H1 (cell line): ENCODE data around the gene TRABD. TPM values are rescaled to one million over a fixed set of nuclear protein-coding genes. Genes with fewer than 3 reads are reported as not detected.

Experiments used
- CTCF ChIA-PET: fragments of 300-600 bp; sonication (Branson Sonifier 250); formaldehyde crosslinking; loops from one replicate; lab custom pipeline; 2021; ENCODE audit not compliant: partially characterized antibody; lab: Charles Lee
- POLR2A ChIA-PET: fragments of 300-600 bp; sonication (Branson Sonifier 250); formaldehyde crosslinking; loops from one replicate; lab custom pipeline; 2021; ENCODE audit warnings: inconsistent platforms; ENCODE audit not compliant: partially characterized antibody; lab: Charles Lee
- DNase-seq, 2 experiments: peaks; one replicate each; pipeline versions ENCODE4 v3.0.0 to v3.0.0-alpha.2; 2010 to 2022; ENCODE audit warnings: low spot score in 2 of 2, low read depth in 1 of 2, mixed read lengths in 1 of 2
- FAIRE-seq: peaks from 2 replicates; lab custom pipeline; 2011; peaks lifted over from hg19 to GRCh38; lab: Jason Lieb, UNC
- H2AFZ ChIP-seq: 2 replicates; pipeline ENCODE4 v1.8.1; 2012; ENCODE audit warnings: low read length, inconsistent platforms
- H2AK5ac ChIP-seq: 2 replicates; pipeline ENCODE4 v1.6.1; 2013; ENCODE audit warnings: low read depth, low read length
- H2BK120ac ChIP-seq: replicated peaks from 2 replicates; pipeline ENCODE3; 2013; ENCODE audit warnings: low read depth, low read length, inconsistent platforms
- H2BK12ac ChIP-seq: 2 replicates; pipeline ENCODE4 v1.6.1; 2013; ENCODE audit warnings: low read depth, low read length
- H2BK15ac ChIP-seq: 2 replicates; pipeline ENCODE4 v1.6.1; 2013; ENCODE audit warnings: low read length
- H2BK20ac ChIP-seq: 2 replicates; pipeline ENCODE4 v1.6.1; 2013; ENCODE audit warnings: low read length
- H2BK5ac ChIP-seq: 2 replicates; pipeline ENCODE4 v1.6.1; 2013; ENCODE audit warnings: low read depth, low read length
- H3K14ac ChIP-seq: 2 replicates; pipeline ENCODE4 v1.6.1; 2013; ENCODE audit warnings: inconsistent platforms; ENCODE audit not compliant: insufficient read length
- H3K18ac ChIP-seq: 2 replicates; pipeline ENCODE4 v1.6.1; 2013; ENCODE audit warnings: low read length; ENCODE audit errors: extremely low read depth
- H3K23ac ChIP-seq: 2 replicates; pipeline ENCODE4 v1.6.1; 2013; ENCODE audit warnings: inconsistent platforms; ENCODE audit not compliant: insufficient read length
- H3K23me2 ChIP-seq: 2 replicates; pipeline ENCODE4 v1.6.1; 2013; ENCODE audit warnings: low read depth, low read length
- H3K27ac ChIP-seq: 2 replicates; pipeline ENCODE4 v1.6.1; 2011; ENCODE audit warnings: low read depth, low read length, inconsistent platforms
- H3K27me3 ChIP-seq, 4 experiments: replicated peaks in 1 of 4; 1 replicate in 1 of 4; 2 replicates in 3 of 4; pipeline versions ENCODE4 v1.6.1 to v1.8.1; 2011 to 2013; ENCODE audit warnings: low read length in 3 of 4, mild to moderate bottlenecking in 3 of 4, inconsistent platforms in 2 of 4, mixed read lengths in 2 of 4, moderate library complexity in 1 of 4; ENCODE audit not compliant: control insufficient read depth in 3 of 4, insufficient read depth in 3 of 4; ENCODE audit errors: extremely low read depth in 1 of 4
- H3K36me3 ChIP-seq, 4 experiments: 2 replicates each; pipeline versions ENCODE4 v1.6.1 to v1.8.1; 2011 to 2013; ENCODE audit warnings: mild to moderate bottlenecking in 4 of 4, low read length in 3 of 4, moderate library complexity in 2 of 4, control low read depth in 1 of 4, inconsistent platforms in 1 of 4; ENCODE audit not compliant: insufficient read depth in 4 of 4, control insufficient read depth in 2 of 4
- H3K4ac ChIP-seq: replicated peaks from 2 replicates; pipeline ENCODE3; 2013; ENCODE audit warnings: low read length, low read depth, mixed read lengths, inconsistent platforms; ENCODE audit not compliant: insufficient read length
- H3K4me1 ChIP-seq, 4 experiments: replicated peaks in 1 of 4; 1 replicate in 1 of 4; 2 replicates in 3 of 4; pipeline versions ENCODE4 v1.6.1 to v1.8.1; 2011 to 2013; ENCODE audit warnings: low read length in 3 of 4, inconsistent platforms in 2 of 4, mixed read lengths in 1 of 4; ENCODE audit not compliant: insufficient read depth in 4 of 4, control insufficient read depth in 3 of 4
- H3K4me2 ChIP-seq, 2 experiments: 2 replicates each; pipeline versions ENCODE4 v1.6.1 to v1.8.1; 2011 to 2013; ENCODE audit warnings: low read depth in 2 of 2, low read length in 2 of 2, control low read depth in 1 of 2, inconsistent platforms in 1 of 2, mild to moderate bottlenecking in 1 of 2; ENCODE audit not compliant: insufficient read depth in 1 of 2
- H3K4me3 ChIP-seq, 4 experiments: fragments of 200-600, 300-600 bp in 1 of 4; sonication (generic), shearing (Covaris generic), sonication (Bioruptor Twin) in 1 of 4; 2 replicates each; pipeline versions ENCODE4 v1.5.1 to v1.8.1; 2011 to 2016; ENCODE audit warnings: low read length in 4 of 4, low read depth in 3 of 4, control low read depth in 2 of 4, inconsistent platforms in 2 of 4, mild to moderate bottlenecking in 2 of 4, mixed read lengths in 1 of 4, moderate library complexity in 1 of 4; ENCODE audit not compliant: insufficient read depth in 2 of 4; ENCODE audit errors: extremely low read depth in 1 of 4
- H3K56ac ChIP-seq: replicated peaks from 2 replicates; pipeline ENCODE3; 2013; ENCODE audit warnings: low read depth, mild to moderate bottlenecking, mixed read lengths, low read length, inconsistent platforms; ENCODE audit not compliant: insufficient read length
- H3K79me1 ChIP-seq: 2 replicates; pipeline ENCODE4 v1.6.1; 2013; ENCODE audit warnings: low read depth, low read length, control low read depth
- H3K79me2 ChIP-seq, 2 experiments: 2 replicates each; pipeline versions ENCODE4 v1.6.1 to v1.8.1; 2012 to 2013; ENCODE audit warnings: low read length in 2 of 2, mild to moderate bottlenecking in 2 of 2, inconsistent platforms in 1 of 2; ENCODE audit not compliant: insufficient read depth in 2 of 2, control insufficient read depth in 1 of 2
- H3K9ac ChIP-seq, 4 experiments: replicated peaks in 1 of 4; 1 replicate in 1 of 4; 2 replicates in 3 of 4; pipeline versions ENCODE4 v1.6.1 to v1.8.1; 2011 to 2013; ENCODE audit warnings: low read depth in 3 of 4, low read length in 3 of 4, control low read depth in 2 of 4, mild to moderate bottlenecking in 2 of 4, moderate library complexity in 2 of 4, inconsistent platforms in 1 of 4; ENCODE audit errors: extremely low read depth in 1 of 4
- H3K9me3 ChIP-seq, 2 experiments: 2 replicates each; pipeline versions ENCODE4 v1.6.1 to v1.8.1; 2012 to 2013; ENCODE audit warnings: mild to moderate bottlenecking in 2 of 2, moderate library complexity in 2 of 2, control low read depth in 1 of 2, inconsistent platforms in 1 of 2, low read depth in 1 of 2, low read length in 1 of 2, mixed read lengths in 1 of 2; ENCODE audit not compliant: insufficient read depth in 2 of 2
- H4K20me1 ChIP-seq, 2 experiments: replicated peaks in 1 of 2; 2 replicates each; pipeline versions ENCODE3 to v1.8.1; 2011 to 2013; ENCODE audit warnings: inconsistent platforms in 2 of 2, low read length in 2 of 2, mild to moderate bottlenecking in 1 of 2; ENCODE audit not compliant: insufficient read depth in 2 of 2, control insufficient read depth in 1 of 2
- H4K5ac ChIP-seq: 2 replicates; pipeline ENCODE4 v1.6.1; 2013; ENCODE audit warnings: low read length, low read depth, mixed read lengths, inconsistent platforms; ENCODE audit not compliant: insufficient read length
- H4K8ac ChIP-seq: 2 replicates; pipeline ENCODE4 v1.8.0; 2013; ENCODE audit warnings: mild to moderate bottlenecking, moderate library complexity, low read length, inconsistent platforms; ENCODE audit not compliant: insufficient read depth; ENCODE audit errors: extremely low read depth
- H4K91ac ChIP-seq: replicated peaks from 2 replicates; pipeline ENCODE3; 2013; ENCODE audit warnings: low read length, mixed read lengths, inconsistent platforms; ENCODE audit not compliant: insufficient read length
- BACH1 ChIP-seq: IDR thresholded peaks from 2 replicates; pipeline ENCODE4 v1.6.1; 2012; ENCODE audit warnings: low read length, improper control_type of control experiment
- CTBP2 ChIP-seq: IDR thresholded peaks from 2 replicates; pipeline ENCODE4 v1.7.0; 2011; ENCODE audit warnings: borderline replicate concordance, mild to moderate bottlenecking, moderate library complexity, mixed read lengths, low read length; ENCODE audit not compliant: insufficient read depth, insufficient read length
- GABPA ChIP-seq: IDR thresholded peaks from 2 replicates; pipeline ENCODE4 v1.6.1; 2011; ENCODE audit warnings: mild to moderate bottlenecking, low read length, moderate library complexity, borderline replicate concordance; ENCODE audit not compliant: insufficient read depth
- RAD21 ChIP-seq, 2 experiments: IDR thresholded peaks in 1 of 2; conservative IDR thresholded peaks in 1 of 2; 2 replicates each; pipeline ENCODE4 v1.6.1; 2011; ENCODE audit warnings: low read depth in 2 of 2, low read length in 2 of 2, improper control_type of control experiment in 1 of 2, inconsistent platforms in 1 of 2, mild to moderate bottlenecking in 1 of 2, moderate library complexity in 1 of 2
- RBBP5 ChIP-seq: IDR thresholded peaks from 2 replicates; pipeline ENCODE4 v1.7.1; 2012; ENCODE audit warnings: low read depth, mild to moderate bottlenecking, inconsistent platforms, low read length, moderate library complexity, borderline replicate concordance
- WGBS, 2 experiments: shearing (Covaris generic) in 1 of 2; methylation state at CpG; one replicate each; pipeline versions ENCODE4 v1.1.6 to v1.1.7; 2013 to 2015; ENCODE audit warnings: low lambda C conversion rate in 2 of 2, mixed read lengths in 2 of 2, inconsistent platforms in 1 of 2, low coverage in 1 of 2, missing lambda C conversion rate in 1 of 2; ENCODE audit not compliant: insufficient replicate concordance in 2 of 2, insufficient coverage in 1 of 2, insufficient read length in 1 of 2; ENCODE audit errors: extremely low coverage in 1 of 2, missing lambda C conversion rate in 1 of 2; 5-methylcytosine and 5-hydroxymethylcytosine counted together
- polyA plus RNA-seq, 7 experiments: library from polyadenylated mRNA; depleted of rRNA in 3 of 7; stranded (reverse) in 5 of 7; unstranded in 2 of 7; fragments of >200 nt in 5 of 7; fragments of 200-250 nt in 2 of 7; gene quantifications; 1 replicate in 5 of 7; 2 replicates in 1 of 7; 4 replicates in 1 of 7; pipeline versions ENCODE4 v1.2.1 to v1.2.3, GENCODE V29; 2011 to 2013; ENCODE audit warnings: missing spikeins in 2 of 7, mixed read lengths in 2 of 7
- total RNA-seq: library from RNA; stranded (reverse); fragmentation: NEBNext Ultra II Directional; extraction: Animal tissue kit (Norgen Biotek cat#: 25700); gene quantifications from 2 replicates; pipeline ENCODE4 v1.2.1, GENCODE V29; 2021
- TF ChIP-seq, protein P1 (sequence below): IDR thresholded peaks from 2 replicates; pipeline ENCODE4 v1.6.1; 2012; ENCODE audit warnings: inconsistent platforms
- TF ChIP-seq, protein P2 (sequence below): IDR thresholded peaks from 2 replicates; pipeline ENCODE4 v1.6.1; 2012; ENCODE audit warnings: low read length, inconsistent platforms

Gene TRABD
- total and polyA plus RNA-seq, 2 of the 8 experiments (the other 6 are each of a cell fraction or from before 2014, with no cell fraction given) = 44.2 to 57.5 TPM

DNA sequence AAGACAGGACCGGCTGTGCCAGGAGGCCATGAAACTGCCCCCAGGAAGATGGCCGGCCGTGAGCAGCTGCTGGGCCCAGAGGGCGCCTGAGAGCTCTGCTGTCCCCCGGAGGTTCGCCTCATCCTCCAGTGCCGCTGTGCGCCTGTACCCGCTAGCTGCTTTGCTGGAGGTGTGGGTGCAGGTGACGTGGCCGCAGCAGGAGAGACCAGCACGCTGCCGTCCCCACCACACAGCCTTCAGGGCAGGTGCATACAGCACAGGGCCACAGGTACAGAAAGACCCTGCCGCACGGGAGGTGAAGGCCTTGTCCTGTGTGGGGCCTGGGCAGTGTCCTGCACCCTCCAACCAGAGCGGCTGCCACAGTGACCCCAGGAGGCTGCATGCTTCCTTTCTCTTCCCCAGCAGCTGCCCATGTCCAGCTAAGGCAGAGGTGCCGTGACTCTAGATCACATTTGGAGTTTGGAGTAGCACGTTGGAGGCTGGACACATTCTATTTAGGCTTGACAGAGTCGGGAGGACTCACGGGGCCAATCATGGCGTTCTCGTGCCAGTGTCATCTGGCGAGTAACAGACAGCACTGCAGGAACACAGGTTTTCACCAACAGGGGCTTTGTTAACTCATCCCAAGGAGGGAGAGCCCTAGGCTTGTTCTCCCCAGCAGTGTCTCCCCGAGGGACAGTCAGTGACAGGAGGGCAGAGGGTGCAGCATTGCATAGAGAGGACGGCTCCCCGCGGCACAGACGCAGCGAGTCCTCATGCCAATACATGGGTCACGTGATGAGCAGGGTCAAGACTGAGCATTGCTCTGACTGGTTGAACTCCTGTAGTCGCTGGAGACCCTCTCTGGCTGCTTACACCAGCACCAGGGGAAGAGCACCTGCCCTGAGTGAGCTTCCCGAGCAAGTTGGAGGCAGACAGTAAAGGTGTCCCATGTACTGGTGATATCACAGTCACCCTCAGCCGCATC is 33.9 kb upstream of the TRABD start:
- ChIA-PET CTCF (interaction anchor here (0.5 to 9.4 kb wide), 9 partner anchors 9 to 329 kb away, joined by 4 to 83 read pairs (median 5); no protein-coding TSS in a partner anchor), POLR2A (no interaction called here)
- Histone ChIP-seq H3K18ac (no peak overlapping the region), H2BK15ac (no peak overlapping the region), H3K79me1 (no peaks in the 10 kb centered on the region), H2BK5ac (no peak overlapping the region), H3K4me3 (no peak overlapping the region), H3K4ac (no peak overlapping the region), H4K20me1 (peaks cover 0 to 2% of the 10 kb centered on the region in 2 experiments), H3K23me2 (no peaks in the 10 kb centered on the region), H3K9me3 (no peaks in the 10 kb centered on the region), H4K5ac (no peak overlapping the region), H4K8ac (peak overlapping the region; percentile 80), H3K4me1 (peaks cover 0 to 4% (median 0%) of the 10 kb centered on the region in 4 experiments; a peak in 1 of 7 replicates), H3K14ac (no peak overlapping the region), H3K23ac (no peak overlapping the region), H3K27ac (no peak overlapping the region), H3K27me3 (peaks cover 0 to 8% (median under 1%) of the 10 kb centered on the region in 4 experiments; a peak in 2 of 7 replicates), H3K36me3 (no peaks in the 10 kb centered on the region), H2AK5ac (no peak overlapping the region), H3K4me2 (no peak overlapping the region), H2BK20ac (no peak overlapping the region), H3K9ac (no peak overlapping the region), H3K56ac (no peak overlapping the region), H4K91ac (no peak overlapping the region), H2BK120ac (no peak overlapping the region), H2AFZ (no peak overlapping the region), H3K79me2 (no peaks in the 10 kb centered on the region), H2BK12ac (no peak overlapping the region; the same call in 1 of the 2 replicates)
- 82% methylated on average over 29 of the region's 33 CpGs; no CpG with 5 or more reads in 1 of the 2 experiments for WGBS, 2 experiments
- DNase-seq (peak in 1 of 2 experiments; percentile 57), FAIRE-seq (no peak)
- peak; percentile 57; the same call in 1 of the 2 replicates for TF ChIP-seq GABPA
- TF ChIP-seq, protein P1, sequence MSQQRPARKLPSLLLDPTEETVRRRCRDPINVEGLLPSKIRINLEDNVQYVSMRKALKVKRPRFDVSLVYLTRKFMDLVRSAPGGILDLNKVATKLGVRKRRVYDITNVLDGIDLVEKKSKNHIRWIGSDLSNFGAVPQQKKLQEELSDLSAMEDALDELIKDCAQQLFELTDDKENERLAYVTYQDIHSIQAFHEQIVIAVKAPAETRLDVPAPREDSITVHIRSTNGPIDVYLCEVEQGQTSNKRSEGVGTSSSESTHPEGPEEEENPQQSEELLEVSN = no peak
- TF ChIP-seq, protein P2, sequence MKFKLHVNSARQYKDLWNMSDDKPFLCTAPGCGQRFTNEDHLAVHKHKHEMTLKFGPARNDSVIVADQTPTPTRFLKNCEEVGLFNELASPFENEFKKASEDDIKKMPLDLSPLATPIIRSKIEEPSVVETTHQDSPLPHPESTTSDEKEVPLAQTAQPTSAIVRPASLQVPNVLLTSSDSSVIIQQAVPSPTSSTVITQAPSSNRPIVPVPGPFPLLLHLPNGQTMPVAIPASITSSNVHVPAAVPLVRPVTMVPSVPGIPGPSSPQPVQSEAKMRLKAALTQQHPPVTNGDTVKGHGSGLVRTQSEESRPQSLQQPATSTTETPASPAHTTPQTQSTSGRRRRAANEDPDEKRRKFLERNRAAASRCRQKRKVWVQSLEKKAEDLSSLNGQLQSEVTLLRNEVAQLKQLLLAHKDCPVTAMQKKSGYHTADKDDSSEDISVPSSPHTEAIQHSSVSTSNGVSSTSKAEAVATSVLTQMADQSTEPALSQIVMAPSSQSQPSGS = no peak
- no peak for TF ChIP-seq BACH1
- no peak for TF ChIP-seq CTBP2
- peak in 1 of 2 experiments; percentile 34; a peak in 2 of 4 replicates for TF ChIP-seq RAD21 (IDR thresholded peaks at IDR 0.05 in 1 of 2, conservative IDR thresholded peaks at IDR 0.05 in 1 of 2; ENCODE audit: low read depth in 2 of 2, low read length in 2 of 2)
- TF ChIP-seq RBBP5 = no peak
